ENCODE data around the gene ARFGAP2. TPM values are rescaled to one million over a fixed set of nuclear protein-coding genes. Genes with fewer than 3 reads are reported as not detected.
"Not testable (repeated sequence)": the region's sequence is repeated elsewhere in the genome, so short reads cannot be mapped to it uniquely, and the experiment has no call there.

The ARFGAP2 gene
- total RNA-seq, 1 experiment from 2014 or later: 27.9 TPM

- DNase-seq (ENCODE audit: extremely low read depth, low read depth): not testable (repeated sequence)
These were observed 57.6 kb downstream of the ARFGAP2 start for GRCh38 chr11:47118958-47119688.

Small RNA genes lying within 50 kb of the gene (small RNA-seq; reads per million reads assigned to genes)
- 0 reads per million in 2 experiments for gene MIR6745

Other genes starting within 250 kb of the ARFGAP2 start
- 14.5 and 16.4 TPM in 2 replicates for gene CSTPP1, start 240.1 kb downstream of the ARFGAP2 start, total RNA-seq (2014; rRNA removed; shearing (Covaris generic))
- 19.2 and 21.8 TPM in 2 replicates for gene PACSIN3, start 9.6 kb upstream of the ARFGAP2 start, total RNA-seq (2014; rRNA removed; shearing (Covaris generic))
- gene DDB2, start 38.1 kb upstream of the ARFGAP2 start, total RNA-seq (2014; rRNA removed; shearing (Covaris generic)): 59.1 and 61.7 TPM in 2 replicates
- 13.4 and 15.2 TPM in 2 replicates for gene ACP2, start 71.9 kb upstream of the ARFGAP2 start, total RNA-seq (2014; rRNA removed; shearing (Covaris generic))
- gene NR1H3, start 81.1 kb upstream of the ARFGAP2 start, total RNA-seq (2014; rRNA removed; shearing (Covaris generic)): 8.3 and 8.7 TPM in 2 replicates
- 13.1 and 15.2 TPM in 2 replicates for gene MADD, start 93.3 kb upstream of the ARFGAP2 start, total RNA-seq (2014; rRNA removed; shearing (Covaris generic))
- 0.05 TPM in 1 of 2 replicates, not detected in the other for gene MYBPC3, start 175.8 kb upstream of the ARFGAP2 start, total RNA-seq (2014; rRNA removed; shearing (Covaris generic))
- not detected in 2 replicates for gene SPI1, start 201.7 kb upstream of the ARFGAP2 start, total RNA-seq (2014; rRNA removed; shearing (Covaris generic))
- gene SLC39A13, start 231.7 kb upstream of the ARFGAP2 start, total RNA-seq (2014; rRNA removed; shearing (Covaris generic)): 12.0 and 12.9 TPM in 2 replicates
- 120 and 123 TPM in 2 replicates for gene PSMC3, start 249.6 kb upstream of the ARFGAP2 start, total RNA-seq (2014; rRNA removed; shearing (Covaris generic))

All from NCI-H460 (cell line).